K562 (cell line): Measurements from ENCODE around the gene CCSER2.

ENCODE experiments used
- CHD2 ChIP-seq: IDR thresholded peaks from 2 replicates; pipeline ENCODE4 v1.6.1; 2011; ENCODE audit warnings: low read depth, low read length
- GABPA ChIP-seq: fragments of 200-800 bp; sonication (Bioruptor generic); conservative IDR thresholded peaks from 2 replicates; pipeline ENCODE4 v1.6.1; 2016; ENCODE audit warnings: low read depth, missing genetic modification characterization, missing compliant biosample characterization

- no peak for TF ChIP-seq GABPA (tag)
- no peak for TF ChIP-seq CHD2
These were observed 21.5 kb upstream of the CCSER2 start for GRCh38 chr10:84306751-84307384.
